PFSK-1 (cell line): ENCODE results near the gene RSPH1.

Source experiments
- FOXP2 ChIP-seq: optimal IDR thresholded peaks from 2 replicates; pipeline ENCODE3; 2011; ENCODE audit warnings: borderline replicate concordance, control low read depth, inconsistent platforms; ENCODE audit not compliant: insufficient read depth; ENCODE audit errors: extremely low read length, extremely low read depth
- POLR2AphosphoS5 ChIP-seq: IDR thresholded peaks from 2 replicates; pipeline ENCODE4 v1.6.1; 2012; ENCODE audit warnings: low read depth, mild to moderate bottlenecking, control low read depth, low read length, moderate library complexity
- REST ChIP-seq, 2 experiments: IDR thresholded peaks; 2 replicates each; pipeline versions ENCODE4 v1.6.1 to v1.8.0; 2011 to 2012; ENCODE audit warnings: low read depth in 2 of 2, low read length in 2 of 2, control low read depth in 1 of 2, inconsistent platforms in 1 of 2, mild to moderate bottlenecking in 1 of 2, moderate library complexity in 1 of 2; ENCODE audit not compliant: insufficient read depth in 1 of 2
- SIN3A ChIP-seq: IDR thresholded peaks from 2 replicates; pipeline ENCODE4 v1.6.1; 2012; ENCODE audit warnings: mild to moderate bottlenecking, low read length, moderate library complexity, borderline replicate concordance; ENCODE audit not compliant: insufficient read depth
- TAF1 ChIP-seq: IDR thresholded peaks from 2 replicates; pipeline ENCODE4 v1.6.1; 2012; ENCODE audit warnings: low read length, control low read depth, borderline replicate concordance; ENCODE audit not compliant: insufficient read depth

RSPH1 gene

GRCh38 chr21:42500225-42500624 lies 4.2 kb upstream of the RSPH1 start:
- TF ChIP-seq POLR2AphosphoS5 (no peak), REST (IDR thresholded peaks at IDR 0.05; ENCODE audit: insufficient read depth in 1 of 2, low read depth in 2 of 2, low read length in 2 of 2) (no peak), TAF1 (no peak), FOXP2 (no peak), SIN3A (no peak)

- TF ChIP-seq REST (IDR thresholded peaks at IDR 0.05; ENCODE audit: insufficient read depth in 1 of 2, low read depth in 2 of 2, low read length in 2 of 2) (no peak), TAF1 (no peak), POLR2AphosphoS5 (no peak), SIN3A (no peak), FOXP2 (no peak)
These were observed 3.6 kb upstream of the RSPH1 start for GRCh38 chr21:42499444-42500112.

GRCh38 chr21:42498012-42498411 lies 2.0 kb upstream of the RSPH1 start:
- no peak for TF ChIP-seq FOXP2
- no peak for TF ChIP-seq TAF1
- TF ChIP-seq POLR2AphosphoS5, result no peak
- no peak for TF ChIP-seq REST (IDR thresholded peaks at IDR 0.05; ENCODE audit: insufficient read depth in 1 of 2, low read depth in 2 of 2, low read length in 2 of 2)
- TF ChIP-seq SIN3A, result no peak

- TF ChIP-seq TAF1, result no peak
- no peak for TF ChIP-seq SIN3A
- no peak for TF ChIP-seq FOXP2
- no peak for TF ChIP-seq POLR2AphosphoS5
- no peak for TF ChIP-seq REST (IDR thresholded peaks at IDR 0.05; ENCODE audit: insufficient read depth in 1 of 2, low read depth in 2 of 2, low read length in 2 of 2)
These were observed 797 bp upstream of the RSPH1 start for GRCh38 chr21:42496839-42497202.

GRCh38 chr21:42495765-42496119 lies 282 bp downstream of the RSPH1 start:
- TF ChIP-seq FOXP2 (no peak), POLR2AphosphoS5 (no peak), SIN3A (no peak), REST (IDR thresholded peaks at IDR 0.05; ENCODE audit: insufficient read depth in 1 of 2, low read depth in 2 of 2, low read length in 2 of 2) (no peak), TAF1 (no peak)
